Measurements from ENCODE around the gene ACAA1. TPM values are rescaled to one million over a fixed set of nuclear protein-coding genes. Genes with fewer than 3 reads are reported as not detected.

Gene ACAA1
- total RNA-seq, 3 donors from 2014 or later (not counting 1 experiment from before 2014, with no cell fraction given), result 79.4 to 101 (median 93.9) TPM

- peaks cover 2 to 4% of the 10 kb centered on the region in 2 donors for H3K9me3 Mint-ChIP-seq
- no peaks in the 10 kb centered on the region for H3K9me3 ChIP-seq (ENCODE audit: control insufficient read depth, insufficient read depth, low read length)
- no peak overlapping the region for H3K4me3 Mint-ChIP-seq
- DNase-seq, result no peak
- 56% methylated on average over 1 of the region's 1 CpG for WGBS (ENCODE audit: insufficient coverage)
- peaks cover 10% of the 10 kb centered on the region for H3K36me3 Mint-ChIP-seq
- no peaks in the 10 kb centered on the region for H3K4me1 ChIP-seq (ENCODE audit: control insufficient read depth, insufficient read depth, low read length)
- intact Hi-C loops (cut with micrococcal nuclease), result no loop called here
- H3K36me3 ChIP-seq (ENCODE audit: control insufficient read depth, insufficient read depth, low read length), result no peaks in the 10 kb centered on the region
- no peaks in the 10 kb centered on the region for H3K4me1 Mint-ChIP-seq
- no peak overlapping the region for H3K27ac ChIP-seq (ENCODE audit: low read length)
- peaks cover 3 to 7% of the 10 kb centered on the region in 2 donors for H3K27me3 Mint-ChIP-seq (ENCODE audit: low read depth in 2 of 2)
- H3K27me3 ChIP-seq (ENCODE audit: control insufficient read depth, insufficient read depth, low read length), result no peaks in the 10 kb centered on the region
- ATAC-seq, result peak in 1 of 3 donors; percentile 39
- no peak overlapping the region for H3K27ac Mint-ChIP-seq
- TF ChIP-seq CTCF (IDR thresholded peaks at IDR 0.05), result no peak
- no peak overlapping the region for H3K4me3 ChIP-seq (ENCODE audit: low read length)
Measured at GRCh38 chr3:38102444-38102814, 34.5 kb downstream of the ACAA1 start.

GRCh38 chr3:38101811-38102443 is 35.0 kb downstream of the ACAA1 start:
- Mint-ChIP-seq H3K4me1 (no peaks in the 10 kb centered on the region), H3K27me3 (ENCODE audit: low read depth in 2 of 2) (peaks cover 3 to 7% of the 10 kb centered on the region in 2 donors), H3K9me3 (peaks cover 2 to 4% of the 10 kb centered on the region in 2 donors), H3K27ac (no peak overlapping the region), H3K4me3 (no peak overlapping the region), H3K36me3 (peaks cover 10% of the 10 kb centered on the region)
- 84% methylated on average over 6 of the region's 6 CpGs for WGBS (ENCODE audit: insufficient coverage)
- TF ChIP-seq CTCF (IDR thresholded peaks at IDR 0.05), result no peak
- no peak overlapping the region for H3K4me3 ChIP-seq (ENCODE audit: low read length)
- no peaks in the 10 kb centered on the region for H3K27me3 ChIP-seq (ENCODE audit: control insufficient read depth, insufficient read depth, low read length)
- no peaks in the 10 kb centered on the region for H3K4me1 ChIP-seq (ENCODE audit: control insufficient read depth, insufficient read depth, low read length)
- H3K27ac ChIP-seq (ENCODE audit: low read length), result no peak overlapping the region
- no peak for ATAC-seq
- intact Hi-C loops (cut with micrococcal nuclease), result no loop called here
- no peaks in the 10 kb centered on the region for H3K36me3 ChIP-seq (ENCODE audit: control insufficient read depth, insufficient read depth, low read length)
- no peaks in the 10 kb centered on the region for H3K9me3 ChIP-seq (ENCODE audit: control insufficient read depth, insufficient read depth, low read length)
- DNase-seq, result no peak

- no peaks in the 10 kb centered on the region for H3K9me3 ChIP-seq (ENCODE audit: control insufficient read depth, insufficient read depth, low read length)
- no peak for TF ChIP-seq CTCF (IDR thresholded peaks at IDR 0.05)
- ATAC-seq (no peak), DNase-seq (no peak)
- H3K27me3 ChIP-seq (ENCODE audit: control insufficient read depth, insufficient read depth, low read length), result no peaks in the 10 kb centered on the region
- no peak overlapping the region for H3K4me3 ChIP-seq (ENCODE audit: low read length)
- Mint-ChIP-seq H3K27ac (no peak overlapping the region), H3K27me3 (ENCODE audit: low read depth in 2 of 2) (peaks cover 0 to 7% of the 10 kb centered on the region in 2 donors), H3K36me3 (peaks cover 4% of the 10 kb centered on the region), H3K9me3 (peaks cover 0 to under 1% of the 10 kb centered on the region in 2 donors), H3K4me1 (no peaks in the 10 kb centered on the region), H3K4me3 (no peak overlapping the region)
- intact Hi-C loops (cut with micrococcal nuclease), result no loop called here
- H3K36me3 ChIP-seq (ENCODE audit: control insufficient read depth, insufficient read depth, low read length), result no peaks in the 10 kb centered on the region
- no peaks in the 10 kb centered on the region for H3K4me1 ChIP-seq (ENCODE audit: control insufficient read depth, insufficient read depth, low read length)
- WGBS (ENCODE audit: insufficient coverage), result 100% methylated on average over 2 of the region's 3 CpGs
- H3K27ac ChIP-seq (ENCODE audit: low read length), result no peak overlapping the region
Measured at GRCh38 chr3:38100498-38100897, 36.4 kb downstream of the ACAA1 start.

- Mint-ChIP-seq H3K36me3 (no peaks in the 10 kb centered on the region), H3K4me1 (no peaks in the 10 kb centered on the region), H3K4me3 (no peak overlapping the region), H3K9me3 (no peaks in the 10 kb centered on the region), H3K27me3 (ENCODE audit: low read depth in 2 of 2) (peaks cover 0 to 7% of the 10 kb centered on the region in 2 donors), H3K27ac (no peak overlapping the region)
- Histone ChIP-seq H3K4me1 (ENCODE audit: control insufficient read depth, insufficient read depth, low read length) (no peaks in the 10 kb centered on the region), H3K27ac (ENCODE audit: low read length) (no peak overlapping the region), H3K4me3 (ENCODE audit: low read length) (no peak overlapping the region), H3K27me3 (ENCODE audit: control insufficient read depth, insufficient read depth, low read length) (no peaks in the 10 kb centered on the region), H3K9me3 (ENCODE audit: control insufficient read depth, insufficient read depth, low read length) (no peaks in the 10 kb centered on the region), H3K36me3 (ENCODE audit: control insufficient read depth, insufficient read depth, low read length) (no peaks in the 10 kb centered on the region)
- no peak for DNase-seq
- 20% methylated on average over 1 of the region's 5 CpGs for WGBS (ENCODE audit: insufficient coverage)
- ATAC-seq, result no peak
- intact Hi-C loops (cut with micrococcal nuclease), result no loop called here
- no peak for TF ChIP-seq CTCF (IDR thresholded peaks at IDR 0.05)
Measured at GRCh38 chr3:38099518-38099917, 37.4 kb downstream of the ACAA1 start.
